GM12892 (cell line): Measurements from ENCODE around the gene UBA6.

Source experiments
- POLR2A ChIP-seq: IDR thresholded peaks from 2 replicates; pipeline ENCODE4 v1.6.1; 2011; ENCODE audit warnings: low read depth, low read length, control low read depth
- POLR2AphosphoS5 ChIP-seq: IDR thresholded peaks from 2 replicates; pipeline ENCODE4 v1.6.1; 2011; ENCODE audit warnings: low read depth, low read length, control low read depth
- TAF1 ChIP-seq: IDR thresholded peaks from 2 replicates; pipeline ENCODE4 v1.6.1; 2011; ENCODE audit warnings: low read depth, mild to moderate bottlenecking, control low read depth, low read length, borderline replicate concordance

DNA sequence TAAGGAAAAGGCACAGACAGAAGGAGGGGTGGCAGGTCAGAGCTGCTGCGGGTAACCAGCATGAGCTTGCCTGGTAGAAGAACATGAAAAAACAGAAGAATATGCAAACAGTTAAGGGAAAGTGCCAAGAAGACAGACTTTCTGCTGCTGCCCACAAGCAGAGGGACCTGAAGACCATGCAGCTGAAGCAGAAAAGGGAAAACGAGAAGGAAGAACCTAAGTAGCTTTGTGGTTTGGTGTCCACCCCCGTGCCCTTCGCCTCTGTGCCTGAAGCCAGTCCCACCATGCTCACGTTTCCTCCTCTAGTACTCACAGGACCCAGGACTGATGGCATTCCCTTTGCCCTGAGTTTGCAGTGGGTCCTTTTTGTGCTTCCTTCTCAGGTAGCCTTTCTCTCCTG lies 62.8 kb downstream of the UBA6 start:
- TF ChIP-seq TAF1 (no peak), POLR2AphosphoS5 (no peak), POLR2A (no peak)
